NCI-H2081 (cell line): ENCODE measurements around the gene MARK4.
"Not testable (repeated sequence)": the region's sequence is repeated elsewhere in the genome, so short reads cannot be mapped to it uniquely, and the experiment has no call there.

ENCODE experiments used
- DNase-seq, 2 experiments: peaks; one replicate each; lab custom pipeline; 2025; lab: John Stamatoyannopoulos, UW

Gene MARK4

GRCh38 chr19:45250832-45251451 lies at the start of gene MARK4:
TSS of gene MARK4 (plus strand) at chr19:45251271. CDS start at chr19:45251589, 318 bp downstream.
- DNase-seq, result peak; percentile 45 to 48

- no peak for DNase-seq
Measured at GRCh38 chr19:45202637-45203036, 48.4 kb upstream of the MARK4 start.

- DNase-seq, result no peak
Measured at GRCh38 chr19:45205810-45206209, 45.3 kb upstream of the MARK4 start.

DNA sequence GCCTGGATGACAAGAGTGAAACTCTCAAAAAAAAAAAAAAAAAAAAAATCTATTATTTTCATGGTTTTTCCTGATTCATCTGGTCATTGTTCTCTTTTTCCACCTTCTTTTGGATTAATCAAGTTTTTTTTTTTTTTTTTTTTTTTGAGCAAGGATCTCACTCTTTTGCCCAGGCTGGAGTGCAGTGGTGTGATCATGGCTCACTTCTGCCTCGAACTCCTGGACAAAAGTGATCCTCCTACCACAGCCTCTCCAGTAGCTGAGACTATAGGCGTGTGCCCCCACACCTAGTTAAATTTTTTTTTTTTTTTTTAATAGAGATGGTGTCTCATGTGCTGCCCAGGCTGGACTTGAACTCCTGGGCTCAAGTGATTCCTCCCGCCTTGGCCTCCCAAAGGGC lies 44.7 kb upstream of the MARK4 start:
- no peak for DNase-seq

- no peak for DNase-seq
Measured at GRCh38 chr19:45211751-45212381, 39.2 kb upstream of the MARK4 start.

DNA sequence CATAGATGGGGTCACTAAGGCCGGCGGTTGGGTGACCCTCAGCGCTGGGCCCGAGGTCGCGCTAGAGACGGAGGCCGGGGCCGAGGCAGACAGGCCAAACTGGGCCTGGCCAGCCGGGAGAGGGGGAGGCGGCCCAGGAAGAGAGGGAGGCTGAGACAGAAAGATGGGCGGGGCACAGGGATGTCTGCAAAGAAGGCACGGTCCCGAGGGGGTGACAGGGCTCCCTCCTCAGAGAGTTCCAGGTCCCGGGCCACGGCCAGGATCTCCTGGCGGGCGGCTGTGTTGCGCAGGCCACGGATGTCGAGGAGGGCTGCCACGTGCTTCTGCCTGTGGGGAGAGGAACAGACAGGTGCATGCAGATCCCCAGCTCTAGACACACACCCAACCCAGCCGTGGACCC lies 38.0 kb upstream of the MARK4 start:
- DNase-seq, result no peak

GRCh38 chr19:45215391-45216191 lies 35.5 kb upstream of the MARK4 start:
- DNase-seq, result peak; percentile 67 to 76

DNA sequence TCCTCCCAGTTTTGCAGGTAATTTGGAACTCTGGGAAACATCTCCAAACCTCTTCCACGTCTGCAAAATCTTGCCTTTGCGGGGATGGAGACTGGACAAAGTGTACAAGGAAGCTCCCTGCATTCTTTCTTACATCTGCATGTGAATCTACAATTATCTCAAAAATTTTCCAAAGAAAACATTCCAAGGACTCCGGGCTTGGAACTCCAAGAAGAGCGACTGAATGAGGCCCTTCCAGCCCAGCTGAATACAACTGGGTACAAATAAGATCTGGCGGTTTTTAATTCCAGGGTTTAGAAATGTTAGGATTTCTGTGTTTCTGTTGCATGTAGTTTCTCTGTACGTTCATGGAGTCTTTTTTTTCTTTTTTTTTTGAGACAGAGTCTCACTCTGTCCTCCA lies 34.4 kb upstream of the MARK4 start:
- DNase-seq, result no peak

DNA sequence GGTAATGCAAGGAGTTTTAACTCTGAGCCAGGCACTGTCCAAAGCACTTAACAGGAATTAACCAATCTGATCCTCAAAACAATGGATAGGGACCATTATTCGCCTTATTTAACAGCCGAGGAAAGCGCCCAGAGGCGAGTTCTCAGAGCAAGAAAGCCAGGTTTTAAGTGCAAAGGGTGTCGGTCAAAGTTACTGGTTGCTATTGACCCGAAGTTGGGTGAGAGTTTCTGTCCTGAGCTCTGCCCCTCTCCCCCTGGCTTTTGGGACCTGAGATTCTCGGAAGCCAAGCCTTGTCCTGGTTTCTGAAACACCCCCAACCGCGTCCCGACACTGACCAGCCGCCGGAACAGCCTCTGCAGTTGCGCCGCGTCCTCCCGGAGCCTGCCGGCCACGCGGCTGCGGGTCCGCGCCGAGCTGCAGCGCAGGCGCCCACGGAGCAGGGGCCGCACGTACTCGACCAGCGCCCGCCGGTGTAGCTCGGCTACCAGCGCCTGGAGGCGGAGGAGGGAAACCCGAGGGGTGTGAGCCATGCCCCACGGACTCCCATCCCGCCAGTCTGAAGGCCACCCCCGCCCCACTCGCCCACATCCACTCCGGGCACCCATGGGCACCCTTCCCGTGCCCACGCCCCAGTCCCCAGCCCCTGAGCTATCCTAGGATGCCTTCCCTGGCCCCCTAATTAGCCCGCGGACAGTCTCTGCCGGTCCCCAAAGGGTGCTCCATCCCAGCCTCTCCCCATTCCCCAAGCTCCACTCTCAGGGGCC lies 33.7 kb upstream of the MARK4 start:
- DNase-seq, result no peak

GRCh38 chr19:45217957-45218334 lies 33.1 kb upstream of the MARK4 start:
- DNase-seq, result no peak

DNA sequence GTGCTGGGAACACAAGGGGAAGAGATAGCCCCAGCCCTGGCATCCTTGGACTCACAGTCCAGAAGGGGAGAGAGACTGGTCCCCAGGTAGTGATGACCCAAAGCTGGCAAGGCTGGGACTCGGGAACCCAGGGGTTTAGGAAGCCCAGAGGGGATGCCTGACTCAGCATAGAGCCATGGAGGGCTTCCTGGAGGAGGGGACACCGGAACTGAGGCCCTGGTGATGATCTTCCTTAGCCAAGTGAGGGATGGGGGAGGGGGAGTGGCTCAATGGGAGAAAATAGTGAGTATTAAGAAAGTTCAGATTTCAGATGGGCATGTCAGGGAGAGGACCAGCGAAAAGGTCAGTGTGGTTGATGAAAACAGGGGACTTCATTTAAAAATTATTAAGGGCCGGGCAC lies 32.6 kb upstream of the MARK4 start:
- DNase-seq, result no peak

DNA sequence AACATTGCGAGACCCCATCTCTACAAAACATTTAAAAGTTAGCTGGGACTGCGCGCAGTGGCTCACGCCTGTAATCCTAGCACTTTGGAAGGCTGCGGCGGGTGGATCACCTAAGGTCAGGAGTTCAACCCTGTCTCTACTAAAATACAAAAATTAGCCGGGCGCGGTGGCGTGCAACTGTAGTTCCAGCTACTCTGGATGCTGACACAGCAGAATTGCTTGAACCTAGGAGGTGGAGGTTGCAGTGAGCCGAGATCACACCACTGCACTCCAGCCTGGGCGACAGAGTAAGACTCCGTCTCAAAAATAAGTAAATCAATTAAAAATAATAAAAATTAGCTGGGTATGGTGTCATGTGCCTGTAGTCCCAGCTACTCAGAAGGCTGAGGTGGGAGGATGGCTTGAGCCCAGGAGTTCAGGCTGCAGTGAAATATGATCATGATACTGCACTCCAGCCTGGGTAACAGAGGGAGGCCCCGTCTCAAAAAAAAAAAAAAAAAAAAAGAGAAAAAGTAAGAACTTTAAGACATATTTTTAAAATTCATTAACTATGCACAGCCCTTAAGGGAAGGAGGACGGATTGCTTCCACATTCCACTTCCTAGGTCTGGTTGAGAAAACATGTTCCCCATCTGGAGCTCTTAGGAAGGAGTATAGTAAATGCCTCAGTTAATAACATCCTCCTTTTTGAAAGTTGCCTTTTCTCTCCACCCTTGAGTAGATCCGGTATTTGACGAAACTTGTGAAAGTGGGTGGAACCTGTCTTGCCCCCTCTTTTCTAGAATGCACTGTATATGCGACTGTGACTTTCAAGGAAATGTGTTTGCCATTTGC lies 31.9 kb upstream of the MARK4 start:
- DNase-seq, result no peak

GRCh38 chr19:45222724-45223123 lies 28.3 kb upstream of the MARK4 start:
- no peak for DNase-seq

GRCh38 chr19:45223879-45224278 lies 27.2 kb upstream of the MARK4 start:
- DNase-seq, result no peak

- no peak for DNase-seq
Measured at GRCh38 chr19:45224645-45225044, 26.4 kb upstream of the MARK4 start.

DNA sequence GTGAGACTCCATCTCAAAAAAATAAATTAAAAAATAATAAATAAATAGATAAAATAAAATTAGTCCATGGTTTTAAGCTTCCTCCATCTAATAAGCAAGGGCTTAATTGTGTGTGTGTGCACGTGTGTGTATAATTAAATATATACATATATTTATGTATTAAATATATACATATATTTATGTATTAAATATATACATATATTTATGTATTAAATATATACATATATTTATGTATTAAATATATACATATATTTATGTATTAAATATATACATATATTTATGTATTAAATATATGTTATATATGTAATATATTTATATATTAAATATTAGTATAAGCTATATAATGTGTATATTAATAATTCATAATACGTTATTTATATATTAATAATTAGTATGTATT lies 22.0 kb upstream of the MARK4 start:
- DNase-seq, result not testable (repeated sequence)

GRCh38 chr19:45231891-45232290 lies 19.2 kb upstream of the MARK4 start:
- DNase-seq, result no peak

GRCh38 chr19:45234089-45234869 lies 16.8 kb upstream of the MARK4 start:
- no peak for DNase-seq

DNA sequence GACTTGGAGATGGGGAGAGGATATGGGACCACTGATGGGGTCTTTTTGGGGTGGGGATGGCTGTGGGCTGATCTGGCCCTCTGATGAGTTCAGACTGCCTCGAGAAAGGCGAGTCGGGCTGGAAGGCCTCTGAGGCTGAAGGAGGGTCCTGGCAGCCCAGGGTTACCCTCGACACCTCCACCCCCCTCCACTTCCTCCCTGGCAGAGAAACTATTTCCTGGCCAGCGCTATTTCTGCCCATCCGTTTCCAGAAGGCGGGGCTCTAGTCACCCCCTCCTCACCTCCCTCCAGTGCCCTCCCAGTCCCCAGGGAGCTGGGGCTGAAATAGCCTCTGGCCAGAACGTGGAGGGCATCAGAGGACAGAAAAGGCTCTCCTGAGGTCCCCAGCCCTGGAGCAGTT lies 15.6 kb upstream of the MARK4 start:
- no peak for DNase-seq

DNA sequence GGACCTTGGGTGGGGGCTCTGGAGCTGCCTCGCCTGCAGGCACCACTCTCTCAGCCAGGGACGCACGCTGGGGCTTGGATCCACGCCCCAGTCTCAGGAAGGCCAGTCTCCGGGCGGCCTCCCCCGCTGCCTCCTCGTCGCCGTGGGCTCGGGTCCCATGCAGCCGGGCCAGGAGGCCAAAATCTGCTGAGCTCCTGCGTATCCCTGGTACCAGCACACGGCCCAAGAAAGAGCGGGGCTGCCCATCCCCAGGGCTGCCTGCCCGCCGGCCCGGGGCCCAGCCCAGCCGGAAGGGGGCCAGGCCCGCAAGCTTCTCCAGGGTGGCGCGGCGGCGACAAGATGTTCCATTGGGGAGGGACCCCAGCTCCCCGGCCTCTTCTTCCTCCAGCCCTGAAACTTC lies 12.5 kb upstream of the MARK4 start:
- no peak for DNase-seq
